Karpas-422 (cell line): Measurements from ENCODE around the gene OR6Q1. TPM values are rescaled to one million over a fixed set of nuclear protein-coding genes. Genes with fewer than 3 reads are reported as not detected.

ENCODE experiments used
- small RNA-seq: library from RNA; depleted of rRNA; stranded (forward); fragments of <200 nt; gene quantifications from one replicate; pipeline ENCODE3, GENCODE V24; 2014
- total RNA-seq: library from RNA; depleted of rRNA; stranded (reverse); fragments of >200 nt; shearing (Covaris generic); gene quantifications from 2 replicates; pipeline ENCODE4 v1.2.3, GENCODE V29; 2014; ENCODE audit warnings: low replicate concordance; rRNA removed

Gene OR6Q1
- total RNA-seq, 1 experiment from 2014 or later: not detected

Small RNA genes lying within 50 kb of the gene (small RNA-seq; reads per million reads assigned to genes)
- gene RNU6-899P: not detected

Other genes with a start within 250 kb of the OR6Q1 start
- gene OR9Q1, start 7.1 kb upstream of the OR6Q1 start, total RNA-seq: not detected in 2 replicates
- gene OR9I1, start 94.6 kb downstream of the OR6Q1 start, total RNA-seq: not detected in 2 replicates
- not detected in 2 replicates for gene OR9Q2, start 158.1 kb downstream of the OR6Q1 start, total RNA-seq
- not detected in 2 replicates for gene OR1S2, start 173.2 kb downstream of the OR6Q1 start, total RNA-seq
- not detected in 2 replicates for gene OR1S1, start 181.8 kb downstream of the OR6Q1 start, total RNA-seq
- not detected in 2 replicates for gene OR10Q1, start 198.0 kb downstream of the OR6Q1 start, total RNA-seq
- gene OR10W1, start 237.3 kb downstream of the OR6Q1 start, total RNA-seq: not detected in 2 replicates